ENCODE measurements around the gene STIMATE. TPM values are rescaled to one million over a fixed set of nuclear protein-coding genes. Genes with fewer than 3 reads are reported as not detected.

The STIMATE gene
- total RNA-seq, 2 experiments from 2014 or later: 7.7 to 9.7 TPM

GRCh38 chr3:52836471-52836845, 60.9 kb downstream of the STIMATE start:
- DNase-seq: no peak
- intact Hi-C loops (cut with micrococcal nuclease): no loop called here
- no peak overlapping the region for H3K4me3 Mint-ChIP-seq
- H3K27me3 Mint-ChIP-seq (ENCODE audit: low read depth): no peaks in the 10 kb centered on the region
- peaks cover 3% of the 10 kb centered on the region for H3K36me3 Mint-ChIP-seq (ENCODE audit: low read depth)
- peaks cover 20% of the 10 kb centered on the region for H3K4me1 Mint-ChIP-seq (ENCODE audit: low read depth)
- no peaks in the 10 kb centered on the region for H3K9me3 Mint-ChIP-seq
- CTCF ChIA-PET: interaction anchor here (0.5 to 0.8 kb wide), 2 partner anchors 12 to 14 kb away, joined by 3 to 6 read pairs; no protein-coding TSS in a partner anchor
- H3K27ac Mint-ChIP-seq: no peak overlapping the region

- no peaks in the 10 kb centered on the region for H3K9me3 Mint-ChIP-seq
- H3K36me3 Mint-ChIP-seq (ENCODE audit: low read depth): peaks cover 3% of the 10 kb centered on the region
Measured at GRCh38 chr3:52835766-52836470, 61.4 kb downstream of the STIMATE start.

DNA sequence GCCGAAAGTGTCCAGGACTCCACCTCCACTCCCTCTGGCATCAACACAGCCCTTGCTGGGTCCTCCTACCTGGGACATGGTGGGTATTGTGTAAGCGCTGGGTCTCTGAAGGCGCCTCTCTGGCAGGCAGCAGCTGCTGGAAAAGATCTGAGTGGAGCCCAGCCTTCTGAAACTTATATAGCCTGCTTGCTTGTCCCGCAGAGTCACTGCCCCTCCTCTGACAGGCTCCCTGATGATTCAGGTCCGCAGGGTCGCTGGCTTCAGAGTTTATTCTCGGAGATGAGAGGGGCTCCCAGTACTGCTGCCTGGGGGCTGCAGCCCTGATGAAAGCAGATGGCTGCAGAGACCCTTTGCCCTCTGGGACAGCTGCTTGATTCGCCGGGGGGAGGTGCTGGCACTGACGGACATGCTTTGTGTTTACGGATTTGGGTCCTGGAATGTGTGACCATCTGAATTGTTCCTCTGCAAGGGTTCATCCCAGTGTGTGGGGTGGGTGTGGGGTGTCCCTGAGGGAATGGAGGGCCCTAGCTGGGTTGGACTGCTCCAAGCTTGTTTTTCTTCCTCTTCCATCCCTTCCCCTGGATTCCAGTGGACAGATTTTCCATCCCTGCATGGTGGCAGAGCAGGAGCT, 62.4 kb downstream of the STIMATE start, which contains the start of gene MUSTN1:
MUSTN1 (minus strand) TSS at position 149 of the 631 bp plus-strand sequence; CDS start at position 78, 71 bp downstream.
- CTCF ChIA-PET: interaction anchor here (0.8 kb wide), 1 partner anchor 14 kb away, joined by 3 read pairs; no protein-coding TSS in a partner anchor
- H3K27me3 Mint-ChIP-seq (ENCODE audit: low read depth): no peaks in the 10 kb centered on the region
- no peak within 1 kb of the TSS for H3K4me3 Mint-ChIP-seq
- peaks cover 20% of the 10 kb centered on the region for H3K4me1 Mint-ChIP-seq (ENCODE audit: low read depth)
- H3K9me3 Mint-ChIP-seq: no peaks in the 10 kb centered on the region
- H3K36me3 Mint-ChIP-seq (ENCODE audit: low read depth): no peaks in the 10 kb centered on the region
- intact Hi-C loops (cut with micrococcal nuclease): no loop called here
- DNase-seq: no peak
- no peak within 1 kb of the TSS for H3K27ac Mint-ChIP-seq

More at GRCh38 chr3:52835766-52836470, 61.4 kb downstream of the STIMATE start:
- intact Hi-C loops (cut with micrococcal nuclease): no loop called here
- no peak for DNase-seq
- Mint-ChIP-seq H3K27ac (no peak overlapping the region), H3K27me3 (ENCODE audit: low read depth) (no peaks in the 10 kb centered on the region), H3K4me1 (ENCODE audit: low read depth) (peaks cover 20% of the 10 kb centered on the region), H3K4me3 (no peak overlapping the region)
- CTCF ChIA-PET: interaction anchor here (0.6 kb wide), 1 partner anchor 452 kb away, joined by 3 read pairs; no protein-coding TSS in a partner anchor

DNA sequence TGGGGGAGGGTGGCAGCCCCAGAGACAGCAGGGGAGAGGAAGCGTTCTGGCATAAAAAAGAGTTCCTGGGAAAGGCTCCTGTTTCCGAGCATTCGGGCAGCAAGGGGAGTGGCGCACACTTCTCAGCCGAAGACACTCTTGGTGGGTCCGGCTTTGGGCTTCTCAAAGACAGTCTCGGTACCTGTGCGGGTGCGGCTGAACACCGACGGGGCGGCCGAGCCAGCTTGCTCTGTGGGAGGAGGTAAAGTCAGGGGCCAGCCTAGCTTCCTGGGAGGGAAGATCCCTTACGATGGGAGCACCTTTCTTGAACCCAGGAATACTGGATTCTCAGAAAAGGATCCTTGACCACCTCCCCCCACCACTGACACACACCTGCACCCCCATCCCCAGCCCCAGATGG, 64.1 kb downstream of the STIMATE start:
- Mint-ChIP-seq H3K9me3 (no peaks in the 10 kb centered on the region), H3K4me3 (no peak overlapping the region), H3K36me3 (ENCODE audit: low read depth) (no peaks in the 10 kb centered on the region), H3K4me1 (ENCODE audit: low read depth) (peaks cover 7% of the 10 kb centered on the region), H3K27ac (no peak overlapping the region), H3K27me3 (ENCODE audit: low read depth) (no peaks in the 10 kb centered on the region)
- CTCF ChIA-PET: interaction anchor here (1.0 kb wide), 1 partner anchor 10 kb away, joined by 3 read pairs; no protein-coding TSS in a partner anchor
- DNase-seq: no peak
- intact Hi-C loops (cut with micrococcal nuclease): no loop called here

GRCh38 chr3:52831500-52832301, 65.6 kb downstream of the STIMATE start:
- DNase-seq: no peak
- H3K27me3 Mint-ChIP-seq (ENCODE audit: low read depth): no peaks in the 10 kb centered on the region
- intact Hi-C loops (cut with micrococcal nuclease): no loop called here
- no peaks in the 10 kb centered on the region for H3K4me1 Mint-ChIP-seq (ENCODE audit: low read depth)
- H3K4me3 Mint-ChIP-seq: no peak overlapping the region
- H3K36me3 Mint-ChIP-seq (ENCODE audit: low read depth): no peaks in the 10 kb centered on the region
- no peaks in the 10 kb centered on the region for H3K9me3 Mint-ChIP-seq
- H3K27ac Mint-ChIP-seq: no peak overlapping the region
- CTCF ChIA-PET: no interaction called here

DNA sequence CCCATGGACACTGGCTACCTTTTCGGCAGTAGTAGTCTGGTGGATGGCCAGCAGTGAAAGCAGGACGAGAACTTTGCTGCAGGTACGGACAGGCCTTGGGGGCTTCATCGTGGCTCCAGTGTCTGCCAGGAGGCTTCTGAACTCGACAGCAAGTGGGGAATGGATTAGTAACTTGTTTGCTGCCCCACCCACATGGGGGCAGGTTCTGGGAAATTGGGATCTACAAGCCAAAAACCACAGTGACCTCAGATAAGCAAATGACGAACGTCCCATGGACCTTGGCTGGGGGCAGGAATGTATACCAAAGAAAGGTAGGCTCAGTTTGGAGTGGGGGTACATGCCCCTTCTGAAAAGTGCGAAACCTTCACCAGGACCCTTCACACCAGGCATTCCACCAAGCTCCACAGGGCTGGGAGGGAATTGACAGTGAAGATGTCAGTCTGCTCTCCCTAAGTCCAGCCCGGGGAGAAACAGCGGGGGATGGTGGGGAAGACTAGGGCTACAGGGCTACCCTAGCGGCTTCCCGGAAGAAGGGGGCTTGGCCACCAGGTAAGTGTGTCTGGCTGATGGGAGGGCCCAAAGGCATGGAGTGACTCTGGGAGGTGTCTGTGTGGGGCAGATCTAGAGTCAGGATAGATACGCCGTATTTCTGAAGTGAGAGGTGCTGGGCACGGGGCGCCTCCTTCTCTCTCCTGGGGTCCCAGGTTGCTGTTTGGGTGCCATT, 66.7 kb downstream of the STIMATE start, which contains the start of gene ITIH4:
ITIH4 (minus strand) TSS at position 138 of the 724 bp plus-strand sequence; CDS start at position 108, 30 bp downstream.
- no peaks in the 10 kb centered on the region for H3K4me1 Mint-ChIP-seq (ENCODE audit: low read depth)
- H3K4me3 Mint-ChIP-seq: no peak within 1 kb of the TSS
- intact Hi-C loops (cut with micrococcal nuclease): no loop called here
- CTCF ChIA-PET: no interaction called here
- no peaks in the 10 kb centered on the region for H3K9me3 Mint-ChIP-seq
- H3K27me3 Mint-ChIP-seq (ENCODE audit: low read depth): no peaks in the 10 kb centered on the region
- no peaks in the 10 kb centered on the region for H3K36me3 Mint-ChIP-seq (ENCODE audit: low read depth)
- no peak for DNase-seq
- no peak within 1 kb of the TSS for H3K27ac Mint-ChIP-seq

DNA sequence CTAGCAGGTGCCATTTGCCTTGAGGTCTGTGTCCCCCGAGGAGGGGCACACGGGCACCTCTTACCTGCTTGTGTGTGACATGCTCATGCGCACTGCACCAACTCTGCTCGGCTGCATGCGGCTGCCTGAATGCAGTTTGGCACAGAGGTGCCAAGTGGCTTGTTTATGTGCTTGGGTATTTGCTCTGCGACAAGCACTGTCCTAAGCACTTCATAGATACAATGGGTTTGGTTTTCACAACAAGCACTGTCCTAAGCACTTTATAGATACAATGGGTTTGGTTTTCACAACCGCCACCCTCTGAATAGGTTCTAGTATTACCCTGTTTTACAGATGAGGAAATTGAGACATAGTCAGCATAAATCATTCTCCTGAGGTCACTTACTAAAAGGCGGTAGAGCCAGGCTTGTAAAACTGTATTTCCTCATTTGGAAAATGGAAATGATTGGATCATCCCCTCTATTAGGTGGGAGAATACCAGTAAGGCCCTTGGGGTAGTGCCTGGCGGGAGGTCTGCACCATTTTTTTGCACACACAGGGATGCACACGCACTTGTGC, 67.4 kb downstream of the STIMATE start:
- Mint-ChIP-seq H3K27ac (no peak overlapping the region), H3K4me3 (no peak overlapping the region), H3K36me3 (ENCODE audit: low read depth) (no peaks in the 10 kb centered on the region), H3K9me3 (no peaks in the 10 kb centered on the region), H3K27me3 (ENCODE audit: low read depth) (no peaks in the 10 kb centered on the region), H3K4me1 (ENCODE audit: low read depth) (no peaks in the 10 kb centered on the region)
- no peak for DNase-seq
- intact Hi-C loops (cut with micrococcal nuclease): no loop called here
- CTCF ChIA-PET: no interaction called here

GRCh38 chr3:52829482-52829881, 67.9 kb downstream of the STIMATE start:
- Mint-ChIP-seq H3K27ac (no peak overlapping the region), H3K4me1 (ENCODE audit: low read depth) (no peaks in the 10 kb centered on the region), H3K27me3 (ENCODE audit: low read depth) (no peaks in the 10 kb centered on the region), H3K4me3 (no peak overlapping the region), H3K36me3 (ENCODE audit: low read depth) (no peaks in the 10 kb centered on the region), H3K9me3 (no peaks in the 10 kb centered on the region)
- CTCF ChIA-PET: no interaction called here
- intact Hi-C loops (cut with micrococcal nuclease): no loop called here
- DNase-seq: no peak

- intact Hi-C loops (cut with micrococcal nuclease): no loop called here
- H3K27ac Mint-ChIP-seq: no peak overlapping the region
- H3K9me3 Mint-ChIP-seq: no peaks in the 10 kb centered on the region
- no peaks in the 10 kb centered on the region for H3K4me1 Mint-ChIP-seq (ENCODE audit: low read depth)
- CTCF ChIA-PET: no interaction called here
- H3K4me3 Mint-ChIP-seq: no peak overlapping the region
- H3K36me3 Mint-ChIP-seq (ENCODE audit: low read depth): no peaks in the 10 kb centered on the region
- no peak for DNase-seq
- H3K27me3 Mint-ChIP-seq (ENCODE audit: low read depth): no peaks in the 10 kb centered on the region
Measured at GRCh38 chr3:52827866-52828376, 69.4 kb downstream of the STIMATE start.

DNA sequence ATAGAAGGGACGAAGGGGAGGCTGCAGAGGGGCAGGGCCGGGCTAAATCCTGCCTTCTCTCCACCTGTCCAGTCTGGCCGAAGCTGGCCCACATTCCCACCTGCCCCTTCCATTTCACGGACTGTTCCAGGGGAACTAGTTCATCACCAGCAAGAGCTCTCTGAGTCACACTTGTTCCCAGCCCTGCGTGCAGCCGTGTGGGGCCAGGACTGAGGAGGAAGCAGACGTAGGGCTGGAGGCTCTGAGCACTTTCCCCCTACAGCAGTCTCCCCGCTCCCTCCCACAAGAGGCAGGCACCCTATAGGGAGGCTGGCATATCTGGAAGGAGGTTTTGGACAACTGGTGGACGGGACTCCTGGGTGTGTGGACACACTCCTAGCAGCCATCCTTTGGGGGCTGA, 69.9 kb downstream of the STIMATE start:
- Mint-ChIP-seq H3K27ac (no peak overlapping the region), H3K27me3 (ENCODE audit: low read depth) (no peaks in the 10 kb centered on the region), H3K36me3 (ENCODE audit: low read depth) (no peaks in the 10 kb centered on the region), H3K9me3 (no peaks in the 10 kb centered on the region), H3K4me3 (no peak overlapping the region), H3K4me1 (ENCODE audit: low read depth) (no peaks in the 10 kb centered on the region)
- CTCF ChIA-PET: no interaction called here
- no peak for DNase-seq
- intact Hi-C loops (cut with micrococcal nuclease): no loop called here

DNA sequence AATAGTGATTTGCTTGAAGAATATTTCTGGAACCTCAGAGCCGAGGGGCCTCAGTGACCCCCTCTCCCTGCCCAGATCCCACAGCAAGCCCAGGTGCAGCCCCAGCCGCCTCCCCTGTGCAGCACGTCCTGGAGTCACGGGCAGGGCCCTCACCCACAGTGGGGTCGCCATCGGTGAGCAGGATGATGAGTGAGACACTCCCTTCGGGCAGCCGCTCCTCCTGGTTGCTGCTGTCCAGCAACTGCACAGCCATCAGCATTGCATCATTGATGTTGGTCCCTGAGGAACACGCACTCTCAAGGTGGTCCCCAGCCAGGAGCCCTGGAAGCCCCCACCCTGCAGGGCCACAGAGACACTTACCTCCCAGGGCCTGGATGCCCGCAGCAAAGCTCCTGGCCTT, 73.3 kb downstream of the STIMATE start:
- Mint-ChIP-seq H3K4me3 (no peak overlapping the region), H3K27me3 (ENCODE audit: low read depth) (no peaks in the 10 kb centered on the region), H3K27ac (no peak overlapping the region), H3K4me1 (ENCODE audit: low read depth) (no peaks in the 10 kb centered on the region), H3K36me3 (ENCODE audit: low read depth) (no peaks in the 10 kb centered on the region), H3K9me3 (no peaks in the 10 kb centered on the region)
- no peak for DNase-seq
- intact Hi-C loops (cut with micrococcal nuclease): no loop called here
- CTCF ChIA-PET: interaction anchor here (1.0 to 1.1 kb wide), 2 partner anchors 8 to 13 kb away, joined by 3 read pairs; no protein-coding TSS in a partner anchor
